GM18520 (cell line): ENCODE results near the gene KCNJ13.
"Not testable (repeated sequence)": the region's sequence is repeated elsewhere in the genome, so short reads cannot be mapped to it uniquely, and the experiment has no call there.

ENCODE experiments used
- ATAC-seq: cut with Tn5 transposase; IDR thresholded peaks from one replicate; pipeline ENCODE4 v1.9.1; 2021; ENCODE audit not compliant: unreplicated experiment

KCNJ13 gene

GRCh38 chr2:232770207-232770606, 6.2 kb downstream of the KCNJ13 start:
- ATAC-seq: no peak

GRCh38 chr2:232767866-232768265, 8.5 kb downstream of the KCNJ13 start:
- no peak for ATAC-seq

- no peak for ATAC-seq
Measured at GRCh38 chr2:232761301-232761907, 15.0 kb downstream of the KCNJ13 start.

- ATAC-seq: no peak
Measured at GRCh38 chr2:232757905-232758304, 18.5 kb downstream of the KCNJ13 start.

GRCh38 chr2:232750135-232750671, 26.2 kb downstream of the KCNJ13 start:
- no peak for ATAC-seq

GRCh38 chr2:232749331-232749730, 27.0 kb downstream of the KCNJ13 start:
- ATAC-seq: no peak

- ATAC-seq: no peak
Measured at GRCh38 chr2:232748038-232748437, 28.3 kb downstream of the KCNJ13 start.

GRCh38 chr2:232744963-232745362, 31.4 kb downstream of the KCNJ13 start:
- ATAC-seq: no peak

- ATAC-seq: no peak
Measured at GRCh38 chr2:232741972-232742371, 34.4 kb downstream of the KCNJ13 start.

GRCh38 chr2:232741294-232741693, 35.1 kb downstream of the KCNJ13 start:
- no peak for ATAC-seq

- ATAC-seq: no peak
Measured at GRCh38 chr2:232731470-232731869, 44.9 kb downstream of the KCNJ13 start.

GRCh38 chr2:232728785-232729184, 47.6 kb downstream of the KCNJ13 start:
- ATAC-seq: no peak

- ATAC-seq: no peak
Measured at GRCh38 chr2:232723027-232723426, 53.3 kb downstream of the KCNJ13 start.

GRCh38 chr2:232721882-232722281, 54.5 kb downstream of the KCNJ13 start:
- ATAC-seq: no peak

- no peak for ATAC-seq
Measured at GRCh38 chr2:232721261-232721660, 55.1 kb downstream of the KCNJ13 start.

GRCh38 chr2:232720056-232720455, 56.3 kb downstream of the KCNJ13 start:
- not testable (repeated sequence) for ATAC-seq
